KMS-11 (cell line): ENCODE results near the gene B4GALNT1.
"Not testable (repeated sequence)": the region's sequence is repeated elsewhere in the genome, so short reads cannot be mapped to it uniquely, and the experiment has no call there.

Experiments used
- H2AFZ ChIP-seq: fragments of 200-600 bp; sonication (generic); 2 replicates; pipeline ENCODE4 v1.6.1; 2016; ENCODE audit warnings: antibody characterized with exemption, mixed run types, low read depth
- H3K27ac ChIP-seq: fragments of 200-600 bp; sonication (generic); 2 replicates; pipeline ENCODE4 v1.6.1; 2016; ENCODE audit warnings: mild to moderate bottlenecking, mixed run types
- H3K27me3 ChIP-seq: fragments of 200-600 bp; sonication (generic); 2 replicates; pipeline ENCODE4 v1.6.1; 2017; ENCODE audit warnings: mild to moderate bottlenecking, low read depth, mixed run types, moderate library complexity; ENCODE audit not compliant: insufficient read depth
- H3K36me3 ChIP-seq: fragments of 200-600 bp; sonication (generic); 2 replicates; pipeline ENCODE4 v1.6.1; 2017; ENCODE audit warnings: mild to moderate bottlenecking, mixed run types; ENCODE audit not compliant: insufficient read depth
- H3K4me1 ChIP-seq: fragments of 200-600 bp; sonication (generic); 2 replicates; pipeline ENCODE4 v1.6.1; 2016; ENCODE audit warnings: mild to moderate bottlenecking, low read depth, mixed run types; ENCODE audit not compliant: poor library complexity, severe bottlenecking
- H3K4me2 ChIP-seq: fragments of 200-600 bp; sonication (generic); 2 replicates; pipeline ENCODE4 v1.7.0; 2016; ENCODE audit warnings: mild to moderate bottlenecking, mixed run types
- H3K4me3 ChIP-seq: fragments of 200-600 bp; sonication (generic); IDR thresholded peaks from 2 replicates; pipeline ENCODE4 v1.6.1; 2017; ENCODE audit warnings: low read depth, low read length, mixed read lengths; ENCODE audit not compliant: insufficient read depth
- H3K79me2 ChIP-seq: fragments of 200-600 bp; sonication (generic); 2 replicates; pipeline ENCODE4 v1.6.1; 2016; ENCODE audit warnings: low read depth, mixed run types; ENCODE audit not compliant: insufficient read depth
- H3K9ac ChIP-seq: fragments of 200-600 bp; sonication (generic); 2 replicates; pipeline ENCODE4 v1.6.1; 2016; ENCODE audit warnings: mild to moderate bottlenecking, mixed run types
- H4K20me1 ChIP-seq: fragments of 200-600 bp; sonication (generic); 2 replicates; pipeline ENCODE4 v1.6.1; 2016; ENCODE audit warnings: mild to moderate bottlenecking, mixed run types; ENCODE audit not compliant: insufficient read depth
- CTCF ChIP-seq: fragments of 200-600 bp; sonication (generic); conservative IDR thresholded peaks from 2 replicates; pipeline ENCODE4 v1.6.1; 2017; ENCODE audit warnings: low read depth, mild to moderate bottlenecking, antibody characterized with exemption, low read length, moderate library complexity, mixed read lengths

The B4GALNT1 gene

GRCh38 chr12:57619434-57620244 is 13.4 kb downstream of the B4GALNT1 start:
- Histone ChIP-seq H3K9ac (no peak overlapping the region), H3K27me3 (peaks cover 18% of the 10 kb centered on the region), H4K20me1 (no peaks in the 10 kb centered on the region), H3K4me2 (no peak overlapping the region), H3K4me3 (no peak overlapping the region), H2AFZ (no peak overlapping the region), H3K27ac (no peak overlapping the region), H3K36me3 (no peaks in the 10 kb centered on the region), H3K79me2 (no peaks in the 10 kb centered on the region), H3K4me1 (peaks cover 15% of the 10 kb centered on the region)
- TF ChIP-seq CTCF = no peak

GRCh38 chr12:57618966-57619433 is 14.0 kb downstream of the B4GALNT1 start:
- Histone ChIP-seq H3K4me3 (no peak overlapping the region), H3K4me1 (peaks cover 21% of the 10 kb centered on the region), H3K36me3 (no peaks in the 10 kb centered on the region), H3K79me2 (no peaks in the 10 kb centered on the region), H2AFZ (no peak overlapping the region), H3K4me2 (no peak overlapping the region), H3K27me3 (peaks cover 18% of the 10 kb centered on the region), H4K20me1 (no peaks in the 10 kb centered on the region), H3K9ac (no peak overlapping the region), H3K27ac (no peak overlapping the region)
- TF ChIP-seq CTCF = no peak

GRCh38 chr12:57618431-57618830 is 14.6 kb downstream of the B4GALNT1 start:
- H3K4me1 ChIP-seq = peaks cover 27% of the 10 kb centered on the region
- not testable (repeated sequence) for H4K20me1 ChIP-seq, H3K9ac ChIP-seq, H2AFZ ChIP-seq, H3K4me2 ChIP-seq, H3K36me3 ChIP-seq, H3K79me2 ChIP-seq, H3K4me3 ChIP-seq, H3K27ac ChIP-seq
- peaks cover 15% of the 10 kb centered on the region for H3K27me3 ChIP-seq

GRCh38 chr12:57617942-57618341 is 15.1 kb downstream of the B4GALNT1 start:
- no peak overlapping the region for H3K4me2 ChIP-seq
- H3K79me2 ChIP-seq = no peaks in the 10 kb centered on the region
- no peak overlapping the region for H2AFZ ChIP-seq
- H3K4me1 ChIP-seq = peaks cover 32% of the 10 kb centered on the region
- no peaks in the 10 kb centered on the region for H4K20me1 ChIP-seq
- H3K27me3 ChIP-seq = peaks cover 12% of the 10 kb centered on the region
- H3K4me3 ChIP-seq = no peak overlapping the region
- H3K27ac ChIP-seq = no peak overlapping the region
- no peak for TF ChIP-seq CTCF
- no peak overlapping the region for H3K9ac ChIP-seq
- no peaks in the 10 kb centered on the region for H3K36me3 ChIP-seq

GRCh38 chr12:57616383-57617101 is 16.5 kb downstream of the B4GALNT1 start:
- no peak for TF ChIP-seq CTCF
- no peaks in the 10 kb centered on the region for H3K27me3 ChIP-seq
- H3K4me2 ChIP-seq = no peak overlapping the region

More at GRCh38 chr12:57616383-57617101, 16.5 kb downstream of the B4GALNT1 start:
- Histone ChIP-seq H3K27ac (no peak overlapping the region), H3K36me3 (no peaks in the 10 kb centered on the region), H3K4me3 (no peak overlapping the region), H4K20me1 (no peaks in the 10 kb centered on the region), H3K9ac (no peak overlapping the region), H3K79me2 (no peaks in the 10 kb centered on the region), H2AFZ (no peak overlapping the region), H3K4me1 (peaks cover 44% of the 10 kb centered on the region)
